Measurements from ENCODE around the gene PKM.
"Not testable (repeated sequence)": the region's sequence is repeated elsewhere in the genome, so short reads cannot be mapped to it uniquely, and the experiment has no call there.

PKM gene

GRCh38 chr15:72231066-72231832, at the start of gene PKM:
Gene PKM, minus strand, starts transcription at chr15:72231190. Its CDS starts 12,093 bp downstream, at chr15:72219097.
- peak; percentile 92 to 94 for DNase-seq

GRCh38 chr15:72280751-72281150, 49.8 kb upstream of the PKM start:
- DNase-seq, result no peak

- no peak for DNase-seq
Observed at GRCh38 chr15:72278737-72279136, 47.7 kb upstream of the PKM start.

GRCh38 chr15:72276326-72276700, 45.3 kb upstream of the PKM start:
- no peak for DNase-seq

- DNase-seq, result not testable (repeated sequence)
Observed at GRCh38 chr15:72275635-72276325, 44.8 kb upstream of the PKM start.

- no peak for DNase-seq
Observed at GRCh38 chr15:72272997-72273352, 42.0 kb upstream of the PKM start.

GRCh38 chr15:72272213-72272996, 41.4 kb upstream of the PKM start, which contains the start of gene PARP6:
Gene PARP6, minus strand, starts transcription at chr15:72272554. Its CDS starts 5,077 bp downstream, at chr15:72267477.
- peak; percentile 99 for DNase-seq

GRCh38 chr15:72271895-72272212, 40.9 kb upstream of the PKM start:
- DNase-seq, result peak in 1 of 2 donors; percentile 7

GRCh38 chr15:72271221-72271620, 40.2 kb upstream of the PKM start:
- no peak for DNase-seq

- no peak for DNase-seq
Observed at GRCh38 chr15:72269739-72270138, 38.7 kb upstream of the PKM start.

- no peak for DNase-seq
Observed at GRCh38 chr15:72265031-72265430, 34.0 kb upstream of the PKM start.

- DNase-seq, result no peak
Observed at GRCh38 chr15:72252663-72253299, 21.8 kb upstream of the PKM start.

- DNase-seq, result no peak
Observed at GRCh38 chr15:72249142-72249810, 18.3 kb upstream of the PKM start.

- DNase-seq, result no peak
Observed at GRCh38 chr15:72248514-72248913, 17.5 kb upstream of the PKM start.

GRCh38 chr15:72242775-72243370, 11.9 kb upstream of the PKM start:
- no peak for DNase-seq

GRCh38 chr15:72239652-72240051, 8.7 kb upstream of the PKM start:
- DNase-seq, result no peak

GRCh38 chr15:72238586-72238985, 7.6 kb upstream of the PKM start:
- no peak for DNase-seq

GRCh38 chr15:72237853-72238224, 6.8 kb upstream of the PKM start:
- DNase-seq, result no peak

- peak; percentile 38 to 73 for DNase-seq
Observed at GRCh38 chr15:72237029-72237852, 6.3 kb upstream of the PKM start.

GRCh38 chr15:72236381-72237003, 5.5 kb upstream of the PKM start:
- DNase-seq, result no peak

- no peak for DNase-seq
Observed at GRCh38 chr15:72235298-72235697, 4.3 kb upstream of the PKM start.

Measured in CD4-positive, alpha-beta T cell treated with Interleukin-4 for 1 hour (primary cell).